Karpas-422 (cell line): ENCODE measurements around the gene ODF2. TPM values are rescaled to one million over a fixed set of nuclear protein-coding genes. Genes with fewer than 3 reads are reported as not detected.
"Not testable (repeated sequence)": the region's sequence is repeated elsewhere in the genome, so short reads cannot be mapped to it uniquely, and the experiment has no call there.

ENCODE experiments used
- DNase-seq: peaks from one replicate; pipeline ENCODE4 v3.0.0-alpha.2; 2015
- H2AFZ ChIP-seq: fragments of 200-600 bp; sonication (generic); 2 replicates; pipeline ENCODE4 v1.6.1; 2014; ENCODE audit warnings: antibody characterized with exemption, low read length, mixed read lengths
- H3K27ac ChIP-seq: fragments of 200-600 bp; sonication (generic); 2 replicates; pipeline ENCODE4 v1.5.1; 2014; ENCODE audit warnings: mild to moderate bottlenecking, low read length, moderate library complexity
- H3K27me3 ChIP-seq: fragments of 200-600 bp; sonication (generic); 2 replicates; pipeline ENCODE4 v1.6.1; 2014; ENCODE audit warnings: low read length, mixed read lengths
- H3K36me3 ChIP-seq: fragments of 200-600 bp; sonication (generic); 2 replicates; pipeline ENCODE4 v1.6.1; 2014; ENCODE audit warnings: low read length, mixed read lengths; ENCODE audit not compliant: insufficient read depth
- H3K4me1 ChIP-seq: fragments of 200-600 bp; sonication (generic); 2 replicates; pipeline ENCODE4 v1.6.1; 2014; ENCODE audit warnings: mild to moderate bottlenecking, low read length, mixed read lengths
- H3K4me2 ChIP-seq: fragments of 200-600 bp; sonication (generic); 2 replicates; pipeline ENCODE4 v1.6.1; 2014; ENCODE audit warnings: low read length, low read depth, mild to moderate bottlenecking; ENCODE audit not compliant: poor library complexity, severe bottlenecking
- H3K4me3 ChIP-seq: fragments of 200-600 bp; sonication (generic); 2 replicates; pipeline ENCODE4 v1.5.1; 2014; ENCODE audit warnings: mild to moderate bottlenecking, antibody characterized with exemption, low read length, mixed read lengths
- H3K79me2 ChIP-seq: fragments of 200-600 bp; sonication (generic); 2 replicates; pipeline ENCODE4 v1.6.1; 2014; ENCODE audit warnings: mild to moderate bottlenecking, low read length, mixed read lengths
- H3K9ac ChIP-seq: fragments of 200-600 bp; sonication (generic); 2 replicates; pipeline ENCODE4 v1.6.0; 2014; ENCODE audit warnings: low read length
- H3K9me2 ChIP-seq: fragments of 200-600 bp; sonication (generic), shearing (Covaris generic); replicated peaks from 2 replicates; pipeline ENCODE4 v1.6.0; 2014; ENCODE audit warnings: mild to moderate bottlenecking, low read length, moderate library complexity; ENCODE audit not compliant: insufficient read depth
- H3K9me3 ChIP-seq: fragments of 300-700, 200-600 bp; sonication (generic); 2 replicates; pipeline ENCODE4 v1.6.1; 2014; ENCODE audit warnings: low read length, mixed read lengths
- H4K20me1 ChIP-seq: fragments of 200-600 bp; sonication (generic); 2 replicates; pipeline ENCODE4 v1.6.1; 2014; ENCODE audit warnings: mild to moderate bottlenecking, antibody characterized with exemption, low read length, low read depth; ENCODE audit not compliant: insufficient read depth
- total RNA-seq: library from RNA; depleted of rRNA; stranded (reverse); fragments of >200 nt; shearing (Covaris generic); gene quantifications from 2 replicates; pipeline ENCODE4 v1.2.3, GENCODE V29; 2014; ENCODE audit warnings: low replicate concordance

The ODF2 gene
- total RNA-seq, 1 experiment from 2014 or later: 37.8 TPM

DNA sequence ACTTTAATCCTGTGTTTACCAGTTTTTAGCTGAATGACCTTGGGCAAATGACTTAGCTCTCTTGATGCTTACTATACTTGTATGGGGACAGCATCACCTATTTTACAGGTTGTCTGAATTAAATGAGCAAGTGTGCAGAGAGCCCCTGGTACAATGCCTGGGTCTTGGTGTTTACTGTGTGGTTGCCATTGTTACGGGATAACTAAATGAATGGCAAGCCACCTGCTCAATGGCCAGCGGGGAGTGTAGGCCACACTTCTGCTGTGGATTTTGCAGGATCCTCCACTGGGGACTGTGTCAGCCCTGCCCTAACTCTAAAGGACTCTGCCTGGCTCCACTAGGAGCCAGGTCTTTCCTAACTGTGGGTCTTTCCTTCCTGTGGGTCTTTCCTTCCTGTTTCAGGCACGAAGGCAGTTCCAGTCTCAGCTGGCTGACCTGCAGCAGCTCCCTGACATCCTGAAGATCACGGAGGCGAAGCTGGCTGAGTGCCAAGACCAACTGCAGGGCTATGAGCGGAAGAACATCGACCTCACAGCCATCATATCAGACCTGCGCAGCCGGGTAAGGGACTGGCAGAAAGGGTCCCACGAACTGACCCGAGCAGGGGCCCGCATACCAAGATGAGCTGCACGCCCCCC lies 38.4 kb downstream of the ODF2 start:
- H3K9me3 ChIP-seq: no peaks in the 10 kb centered on the region
- H3K9ac ChIP-seq: no peak overlapping the region
- 0 out of 2 replicates have a peak, but pooled peaks cover 3% of the 10 kb centered on the region for H3K4me1 ChIP-seq
- H3K79me2 ChIP-seq: no peaks in the 10 kb centered on the region
- no peak overlapping the region for H3K27ac ChIP-seq
- no peak overlapping the region for H3K4me3 ChIP-seq
- DNase-seq: no peak
- no peak overlapping the region for H3K4me2 ChIP-seq
- H3K27me3 ChIP-seq: no peaks in the 10 kb centered on the region
- no peaks in the 10 kb centered on the region for H4K20me1 ChIP-seq
- H3K9me2 ChIP-seq: no peaks in the 10 kb centered on the region
- peaks cover 28% of the 10 kb centered on the region for H3K36me3 ChIP-seq
- no peak overlapping the region for H2AFZ ChIP-seq

DNA sequence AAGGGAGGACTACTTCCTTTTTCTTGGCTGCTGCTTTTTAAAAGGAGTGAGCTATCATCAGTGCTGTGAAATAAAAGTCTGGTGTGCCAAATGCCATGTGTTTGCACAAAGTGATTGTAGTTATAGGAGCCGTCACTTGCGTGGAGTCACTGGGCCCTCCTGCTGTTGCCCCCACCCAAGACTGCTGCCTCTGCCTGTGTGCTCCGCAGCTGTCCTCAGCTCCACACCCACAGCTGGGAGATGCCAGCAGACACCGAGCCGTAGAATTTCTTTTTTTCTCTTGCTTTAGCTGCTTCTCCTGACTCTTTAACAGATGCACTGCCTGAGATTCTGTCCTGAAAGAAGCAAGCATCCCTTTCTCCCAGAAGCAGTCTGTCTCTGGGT lies 38.9 kb downstream of the ODF2 start:
- no peak overlapping the region for H3K27ac ChIP-seq
- H4K20me1 ChIP-seq: no peaks in the 10 kb centered on the region
- no peak for DNase-seq
- H3K9me2 ChIP-seq: no peaks in the 10 kb centered on the region
- no peak overlapping the region for H2AFZ ChIP-seq
- H3K79me2 ChIP-seq: no peaks in the 10 kb centered on the region
- H3K27me3 ChIP-seq: no peaks in the 10 kb centered on the region
- no peak overlapping the region for H3K4me2 ChIP-seq
- 0 out of 2 replicates have a peak, but pooled peaks cover 3% of the 10 kb centered on the region for H3K4me1 ChIP-seq
- peaks cover 27% of the 10 kb centered on the region for H3K36me3 ChIP-seq
- H3K9ac ChIP-seq: no peak overlapping the region
- H3K4me3 ChIP-seq: no peak overlapping the region
- H3K9me3 ChIP-seq: no peaks in the 10 kb centered on the region

DNA sequence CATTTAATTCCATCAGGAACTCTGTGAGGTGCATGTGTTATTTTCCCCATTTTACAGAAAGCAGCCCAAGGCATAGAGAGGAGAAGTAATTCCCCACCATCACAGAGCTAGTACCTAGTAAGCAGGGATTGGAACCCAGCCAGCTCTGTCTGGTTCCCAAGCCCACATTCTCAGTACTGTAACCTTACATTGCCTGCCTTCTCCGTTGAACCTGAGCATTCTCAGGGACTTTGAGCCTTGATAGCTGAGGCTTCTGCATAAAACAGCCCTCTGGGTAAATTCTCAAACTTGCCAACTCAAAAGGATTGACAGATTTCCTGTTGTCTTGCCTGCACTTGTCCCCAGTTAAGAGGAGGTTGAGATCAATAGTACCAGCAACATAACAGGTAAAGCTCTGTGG lies 39.5 kb downstream of the ODF2 start:
- Histone ChIP-seq H3K4me3 (no peak overlapping the region), H3K9ac (no peak overlapping the region), H3K27me3 (no peaks in the 10 kb centered on the region), H2AFZ (no peak overlapping the region), H3K27ac (no peak overlapping the region), H3K79me2 (no peaks in the 10 kb centered on the region), H3K4me1 (0 out of 2 replicates have a peak, but pooled peaks cover 3% of the 10 kb centered on the region), H3K36me3 (peaks cover 26% of the 10 kb centered on the region), H3K9me2 (no peaks in the 10 kb centered on the region), H3K9me3 (no peaks in the 10 kb centered on the region), H3K4me2 (no peak overlapping the region), H4K20me1 (no peaks in the 10 kb centered on the region)
- DNase-seq: no peak

DNA sequence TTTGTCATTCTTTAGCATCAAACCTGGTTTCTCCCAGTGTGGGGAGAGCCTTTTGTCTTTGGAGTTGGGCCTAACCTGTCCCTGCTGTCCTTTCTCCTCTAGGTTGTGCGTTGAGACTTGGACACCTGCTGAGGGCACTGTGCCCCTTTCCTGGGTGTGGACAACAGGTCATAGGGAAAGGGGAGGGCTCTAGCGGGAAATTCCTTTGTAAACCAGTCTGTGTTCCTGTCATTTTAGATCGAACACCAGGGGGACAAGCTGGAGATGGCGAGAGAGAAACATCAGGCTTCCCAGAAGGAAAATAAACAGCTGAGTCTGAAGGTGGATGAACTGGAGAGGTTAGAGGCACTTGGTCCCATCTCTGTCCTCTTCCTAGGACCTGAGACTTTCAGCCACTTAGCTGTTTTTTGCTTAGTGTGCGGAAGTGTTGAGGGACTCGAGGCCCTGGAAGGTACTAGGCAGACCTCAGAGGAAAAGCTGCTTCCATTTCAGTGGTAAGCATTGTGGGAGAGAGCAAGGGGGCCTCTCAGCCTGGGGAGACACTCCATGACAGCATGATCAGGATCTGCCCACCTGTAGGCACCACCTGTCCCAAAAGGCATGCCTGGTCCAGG lies 40.1 kb downstream of the ODF2 start:
- Histone ChIP-seq H3K27ac (no peak overlapping the region), H3K4me1 (0 out of 2 replicates have a peak, but pooled peaks cover 3% of the 10 kb centered on the region), H3K4me3 (no peak overlapping the region), H2AFZ (no peak overlapping the region), H4K20me1 (no peaks in the 10 kb centered on the region), H3K79me2 (no peaks in the 10 kb centered on the region), H3K36me3 (peaks cover 23% of the 10 kb centered on the region; the same call in 1 of the 2 replicates), H3K4me2 (no peak overlapping the region), H3K9ac (no peak overlapping the region), H3K9me2 (no peaks in the 10 kb centered on the region), H3K9me3 (no peaks in the 10 kb centered on the region), H3K27me3 (no peaks in the 10 kb centered on the region)
- no peak for DNase-seq

DNA sequence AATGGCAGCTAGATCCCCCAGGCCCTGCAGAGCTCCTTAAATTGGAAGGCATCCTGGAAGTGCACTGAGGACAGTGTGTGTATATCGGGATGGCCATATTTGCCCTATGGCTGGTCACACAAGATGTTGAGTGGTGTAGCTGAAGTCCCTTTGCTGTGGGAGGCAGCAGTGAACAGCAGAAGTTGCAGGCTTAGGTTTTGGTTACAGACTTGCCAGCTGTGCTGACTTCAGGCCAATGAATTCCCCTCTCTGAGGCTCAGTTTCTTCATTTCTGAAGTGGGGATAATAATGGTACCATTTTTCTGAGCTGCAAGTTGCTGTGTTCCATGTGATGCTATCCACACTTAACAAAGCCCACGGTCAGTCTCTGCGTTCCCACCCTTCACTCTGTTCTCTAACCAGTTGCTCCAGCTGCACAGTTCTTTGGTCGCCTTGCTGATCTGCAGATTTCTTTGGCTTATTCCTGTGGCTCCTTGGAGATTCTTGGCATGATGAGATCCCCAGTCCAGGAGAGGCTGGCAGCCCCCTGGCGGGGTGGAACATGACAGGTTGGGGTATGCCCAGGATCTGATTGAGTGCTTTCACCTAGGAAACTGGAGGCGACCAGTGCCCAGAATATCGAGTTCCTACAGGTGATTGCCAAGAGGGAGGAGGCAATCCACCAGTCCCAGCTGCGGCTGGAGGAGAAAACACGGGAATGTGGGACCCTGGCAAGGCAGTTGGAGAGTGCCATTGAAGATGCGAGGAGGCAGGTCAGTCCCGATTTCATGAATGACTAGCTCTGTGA lies 42.2 kb downstream of the ODF2 start:
- no peaks in the 10 kb centered on the region for H3K9me2 ChIP-seq
- peaks cover 17% of the 10 kb centered on the region; the same call in 1 of the 2 replicates for H3K36me3 ChIP-seq
- 0 out of 2 replicates have a peak, but pooled peaks cover 3% of the 10 kb centered on the region for H3K4me1 ChIP-seq
- no peaks in the 10 kb centered on the region for H4K20me1 ChIP-seq
- H3K4me3 ChIP-seq: no peak overlapping the region
- H3K27ac ChIP-seq: no peak overlapping the region
- no peak overlapping the region for H3K9ac ChIP-seq
- peak; percentile 29 for DNase-seq
- H3K4me2 ChIP-seq: no peak overlapping the region
- no peaks in the 10 kb centered on the region for H3K27me3 ChIP-seq
- H3K9me3 ChIP-seq: no peaks in the 10 kb centered on the region
- no peak overlapping the region for H2AFZ ChIP-seq
- H3K79me2 ChIP-seq: no peaks in the 10 kb centered on the region

DNA sequence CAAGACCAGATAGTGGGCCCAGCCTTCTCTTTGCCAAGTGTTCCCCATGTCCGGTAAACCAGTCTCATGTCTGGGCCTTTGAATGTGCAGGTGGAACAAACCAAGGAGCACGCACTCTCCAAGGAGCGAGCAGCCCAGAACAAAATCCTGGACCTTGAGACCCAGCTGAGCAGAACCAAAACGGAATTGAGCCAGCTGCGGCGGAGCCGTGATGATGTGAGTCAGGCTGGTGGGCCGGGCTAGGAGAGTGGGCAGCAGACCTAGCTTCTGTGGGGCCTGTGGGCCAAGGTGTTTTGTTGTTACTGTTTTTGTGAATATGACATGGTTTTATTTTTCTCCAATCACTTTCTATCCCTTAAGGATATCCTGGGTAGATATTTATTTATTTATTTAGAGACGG lies 43.1 kb downstream of the ODF2 start:
- H3K9ac ChIP-seq: no peak overlapping the region
- no peaks in the 10 kb centered on the region for H3K79me2 ChIP-seq
- H3K4me2 ChIP-seq: no peak overlapping the region
- H3K4me1 ChIP-seq: peaks cover 10% of the 10 kb centered on the region
- no peak overlapping the region for H3K4me3 ChIP-seq
- no peak overlapping the region for H2AFZ ChIP-seq
- no peaks in the 10 kb centered on the region for H3K27me3 ChIP-seq
- peaks cover 17% of the 10 kb centered on the region; the same call in 1 of the 2 replicates for H3K36me3 ChIP-seq
- no peaks in the 10 kb centered on the region for H4K20me1 ChIP-seq
- no peaks in the 10 kb centered on the region for H3K9me2 ChIP-seq
- DNase-seq: peak; percentile 36
- no peaks in the 10 kb centered on the region for H3K9me3 ChIP-seq
- H3K27ac ChIP-seq: no peak overlapping the region

DNA sequence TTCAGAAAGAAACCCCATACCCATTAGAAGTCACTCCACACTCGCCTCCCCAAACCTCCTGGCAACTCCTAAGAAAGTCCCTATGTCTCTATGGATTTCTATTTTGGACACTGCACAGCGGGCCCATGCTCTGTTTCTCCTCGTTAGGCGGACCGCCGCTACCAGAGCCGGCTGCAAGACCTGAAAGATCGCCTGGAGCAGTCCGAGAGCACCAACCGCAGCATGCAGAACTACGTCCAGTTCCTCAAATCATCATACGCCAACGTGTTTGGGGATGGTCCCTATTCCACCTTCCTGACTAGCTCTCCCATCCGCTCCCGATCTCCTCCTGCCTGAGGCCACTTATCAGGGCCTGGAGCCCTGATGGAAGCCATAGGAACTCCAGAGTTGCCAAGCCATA lies 44.1 kb downstream of the ODF2 start:
- H3K27me3 ChIP-seq: no peaks in the 10 kb centered on the region
- H2AFZ ChIP-seq: no peak overlapping the region
- no peaks in the 10 kb centered on the region for H3K9me3 ChIP-seq
- H3K4me3 ChIP-seq: no peak overlapping the region
- no peak overlapping the region for H3K4me2 ChIP-seq
- peaks cover 3% of the 10 kb centered on the region for H3K79me2 ChIP-seq
- H3K4me1 ChIP-seq: peaks cover 11% of the 10 kb centered on the region
- no peaks in the 10 kb centered on the region for H4K20me1 ChIP-seq
- no peak for DNase-seq
- H3K27ac ChIP-seq: no peak overlapping the region
- no peak overlapping the region for H3K9ac ChIP-seq
- H3K9me2 ChIP-seq: no peaks in the 10 kb centered on the region
- H3K36me3 ChIP-seq: peaks cover 15% of the 10 kb centered on the region; the same call in 1 of the 2 replicates

DNA sequence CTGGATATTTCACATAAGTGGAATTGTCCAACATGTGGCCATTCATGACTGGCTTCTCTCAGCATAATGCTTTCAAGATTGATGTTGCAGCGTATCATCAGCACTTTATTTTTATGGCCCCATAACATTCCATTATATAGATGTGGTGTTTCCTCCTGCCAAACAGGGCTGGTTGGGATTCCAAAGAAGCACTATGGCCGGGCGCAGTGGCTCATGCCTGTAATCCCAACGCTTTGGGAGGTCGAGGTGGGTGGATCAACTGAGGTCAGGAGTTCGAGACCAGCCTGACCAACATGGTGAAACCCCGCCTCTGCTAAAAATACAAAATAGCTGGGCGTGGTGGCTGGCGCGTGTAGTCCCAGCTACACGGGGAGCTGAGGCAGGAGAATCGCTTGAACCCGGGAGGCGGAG lies 47.6 kb downstream of the ODF2 start:
- Histone ChIP-seq H3K4me2 (peak overlapping the region; percentile 78), H3K79me2 (peaks cover 27% of the 10 kb centered on the region), H3K4me1 (peaks cover 24% of the 10 kb centered on the region), H3K4me3 (peak overlapping the region; percentile 77; the same call in 1 of the 2 replicates), H3K27ac (peak overlapping the region; percentile 68; the same call in 1 of the 2 replicates), H3K9ac (0 out of 2 replicates have a peak overlapping the region, but pooled peaks have one; percentile 75)
- not testable (repeated sequence) for DNase-seq, H4K20me1 ChIP-seq, H3K9me2 ChIP-seq, H2AFZ ChIP-seq, H3K9me3 ChIP-seq, H3K36me3 ChIP-seq, H3K27me3 ChIP-seq
